Vagina (tissue), 2 donors: ENCODE data around the gene COL26A1. TPM values are rescaled to one million over a fixed set of nuclear protein-coding genes. Genes with fewer than 3 reads are reported as not detected.
"Not testable (repeated sequence)": the region's sequence is repeated elsewhere in the genome, so short reads cannot be mapped to it uniquely, and the experiment has no call there.

Source experiments
- DNase-seq, 2 donors: peaks; one replicate each; pipeline ENCODE4 v3.0.0-alpha.2; 2017; ENCODE audit errors: extremely low spot score in 2 of 2
- H3K27ac ChIP-seq: fragments of 200-600 bp; sonication (generic); one replicate; pipeline ENCODE4 v1.5.1; 2019
- H3K27me3 ChIP-seq: fragments of 200-600 bp; sonication (generic); one replicate; pipeline ENCODE4 v1.5.1; 2019
- H3K36me3 ChIP-seq, 2 donors: fragments of 200-600 bp; sonication (generic); one replicate each; pipeline ENCODE4 v1.5.1; 2017 to 2019
- H3K4me1 ChIP-seq: fragments of 200-600 bp; sonication (generic); one replicate; pipeline ENCODE4 v1.5.1; 2019
- H3K4me3 ChIP-seq, 2 donors: fragments of 200-600 bp; sonication (generic); 1 replicate in 1 of 2; 2 replicates in 1 of 2; pipeline ENCODE4 v1.5.1; 2016 to 2019
- H3K9me3 ChIP-seq: fragments of 200-600 bp; sonication (generic); one replicate; pipeline ENCODE4 v1.5.1; 2019
- POLR2A ChIP-seq, 2 donors: fragments of 450-650 bp; IDR thresholded peaks; one replicate each; pipeline ENCODE4 v1.6.1; 2017; ENCODE audit warnings: antibody characterized with exemption in 2 of 2, mild to moderate bottlenecking in 2 of 2, moderate library complexity in 2 of 2
- POLR2AphosphoS5 ChIP-seq, 2 donors: sonication (generic); formaldehyde crosslinking; IDR thresholded peaks; one replicate each; pipeline ENCODE4 v1.9.0; 2017; ENCODE audit warnings: antibody characterized with exemption in 2 of 2, mild to moderate bottlenecking in 2 of 2, low read depth in 1 of 2; ENCODE audit not compliant: insufficient read depth in 1 of 2
- intact Hi-C: fragments of 100-400 bp; cut with DNase I; formaldehyde crosslinking; loops from one replicate; pipeline ENCODE4 v1.15.1; 2023
- total RNA-seq: library from RNA; depleted of rRNA; stranded (reverse); fragments of >200 nt; gene quantifications from one replicate; pipeline ENCODE4 v1.2.3, GENCODE V29; 2016
- TF ChIP-seq, protein P1 (sequence below), 3 experiments: fragments of 450-650 bp in 2 of 3; fragments of 200-600 bp in 1 of 3; sonication (generic) in 1 of 3; IDR thresholded peaks; one replicate each; pipeline ENCODE4 v1.5.1; 2017 to 2019; ENCODE audit warnings: antibody characterized with exemption in 3 of 3, mild to moderate bottlenecking in 2 of 3, moderate library complexity in 2 of 3

Gene COL26A1
- total RNA-seq, 1 donor from 2014 or later = not detected

- Histone ChIP-seq H3K4me1 (peaks cover 14% of the 10 kb centered on the region), H3K4me3 (no peak overlapping the region), H3K9me3 (no peaks in the 10 kb centered on the region), H3K36me3 (no peaks in the 10 kb centered on the region), H3K27ac (no peak overlapping the region), H3K27me3 (no peaks in the 10 kb centered on the region)
- intact Hi-C loops = no loop called here
- DNase-seq = no peak
- TF ChIP-seq POLR2AphosphoS5 (IDR thresholded peaks at IDR 0.05; ENCODE audit: insufficient read depth in 1 of 2, low read depth in 1 of 2) (no peak), POLR2A (IDR thresholded peaks at IDR 0.05) (no peak)
- TF ChIP-seq, protein P1, sequence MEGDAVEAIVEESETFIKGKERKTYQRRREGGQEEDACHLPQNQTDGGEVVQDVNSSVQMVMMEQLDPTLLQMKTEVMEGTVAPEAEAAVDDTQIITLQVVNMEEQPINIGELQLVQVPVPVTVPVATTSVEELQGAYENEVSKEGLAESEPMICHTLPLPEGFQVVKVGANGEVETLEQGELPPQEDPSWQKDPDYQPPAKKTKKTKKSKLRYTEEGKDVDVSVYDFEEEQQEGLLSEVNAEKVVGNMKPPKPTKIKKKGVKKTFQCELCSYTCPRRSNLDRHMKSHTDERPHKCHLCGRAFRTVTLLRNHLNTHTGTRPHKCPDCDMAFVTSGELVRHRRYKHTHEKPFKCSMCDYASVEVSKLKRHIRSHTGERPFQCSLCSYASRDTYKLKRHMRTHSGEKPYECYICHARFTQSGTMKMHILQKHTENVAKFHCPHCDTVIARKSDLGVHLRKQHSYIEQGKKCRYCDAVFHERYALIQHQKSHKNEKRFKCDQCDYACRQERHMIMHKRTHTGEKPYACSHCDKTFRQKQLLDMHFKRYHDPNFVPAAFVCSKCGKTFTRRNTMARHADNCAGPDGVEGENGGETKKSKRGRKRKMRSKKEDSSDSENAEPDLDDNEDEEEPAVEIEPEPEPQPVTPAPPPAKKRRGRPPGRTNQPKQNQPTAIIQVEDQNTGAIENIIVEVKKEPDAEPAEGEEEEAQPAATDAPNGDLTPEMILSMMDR (IDR thresholded peaks at IDR 0.05) = no peak
Measured at GRCh38 chr7:101602082-101602481, 239.4 kb downstream of the COL26A1 start.

DNA sequence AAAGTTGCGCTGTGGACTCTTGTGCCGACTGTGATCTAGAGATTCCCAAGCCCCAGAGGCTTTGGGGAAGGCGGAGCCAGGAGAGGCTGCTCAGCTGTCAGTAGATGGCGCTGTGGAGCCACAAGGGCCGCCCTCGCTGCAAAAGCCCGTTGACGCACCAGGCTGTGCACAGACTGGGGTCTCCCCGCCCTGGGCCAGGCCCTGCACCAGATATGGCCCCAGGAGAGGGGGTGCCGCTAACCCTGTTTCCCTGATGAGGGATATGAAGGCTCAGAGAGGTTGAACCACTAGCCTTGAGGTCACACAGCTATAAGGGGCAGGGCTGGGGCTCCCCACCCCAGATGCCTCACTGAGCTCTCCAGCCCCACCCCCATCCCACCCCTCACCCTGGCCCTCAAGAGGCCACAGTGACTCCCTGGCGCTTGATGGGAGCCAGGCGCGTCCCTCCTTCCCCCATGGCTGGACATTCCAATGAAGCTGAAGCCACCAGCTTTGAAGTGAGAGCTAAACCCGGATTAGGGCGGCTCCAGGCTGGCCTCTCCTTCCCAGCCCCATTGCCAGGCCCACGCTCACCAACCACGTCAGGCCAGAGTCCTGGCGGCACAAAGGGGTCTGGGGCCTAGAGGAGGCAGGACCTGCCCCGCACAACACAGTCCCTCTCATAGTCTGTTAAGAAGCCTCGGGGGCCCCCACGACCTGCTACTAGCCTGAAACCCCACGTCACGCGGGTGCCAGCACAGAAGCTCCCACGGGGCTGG is 240.0 kb downstream of the COL26A1 start:
- intact Hi-C loops = no loop called here
- Histone ChIP-seq H3K27ac (no peak overlapping the region), H3K4me1 (peaks cover 14% of the 10 kb centered on the region), H3K36me3 (no peaks in the 10 kb centered on the region), H3K4me3 (no peak overlapping the region), H3K9me3 (no peaks in the 10 kb centered on the region), H3K27me3 (no peaks in the 10 kb centered on the region)
- no peak for DNase-seq
- TF ChIP-seq, protein P1 (IDR thresholded peaks at IDR 0.05) = peak; percentile 11 to 90 (median 80)
- no peak for TF ChIP-seq POLR2AphosphoS5 (IDR thresholded peaks at IDR 0.05; ENCODE audit: insufficient read depth in 1 of 2, low read depth in 1 of 2)

DNA sequence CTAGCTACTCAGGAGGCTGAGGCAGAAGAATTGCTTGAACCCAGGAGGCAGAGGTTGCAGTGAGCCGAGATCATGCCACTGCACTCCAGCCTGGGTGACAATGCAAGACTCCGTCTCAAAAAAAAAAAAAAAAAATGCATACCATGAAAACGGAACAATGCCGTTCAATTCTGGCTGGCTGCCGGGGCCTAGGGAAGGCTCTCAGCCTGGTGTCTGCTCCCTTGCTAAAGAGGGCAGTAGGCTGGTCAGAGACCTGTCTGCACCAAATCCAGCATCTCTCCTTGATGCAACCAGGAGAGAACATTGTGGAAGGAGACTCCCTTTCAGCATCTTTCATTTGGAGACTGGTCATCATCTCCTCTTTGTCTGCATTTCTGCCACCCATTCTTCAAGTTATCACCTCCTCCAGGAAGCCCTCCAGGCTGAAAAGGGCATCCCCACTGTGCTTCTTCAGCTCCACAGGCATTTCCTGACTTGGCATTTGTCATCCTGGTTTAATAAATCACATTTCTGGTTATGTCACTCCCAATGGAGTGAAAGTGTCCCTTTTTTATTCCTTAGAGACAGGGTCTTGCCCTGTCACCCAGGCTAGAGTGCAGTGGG is 241.8 kb downstream of the COL26A1 start:
- Histone ChIP-seq H3K9me3 (no peaks in the 10 kb centered on the region), H3K4me3 (no peak overlapping the region), H3K36me3 (no peaks in the 10 kb centered on the region), H3K4me1 (peaks cover 4% of the 10 kb centered on the region), H3K27me3 (no peaks in the 10 kb centered on the region), H3K27ac (no peak overlapping the region)
- no peak for DNase-seq
- TF ChIP-seq POLR2AphosphoS5 (IDR thresholded peaks at IDR 0.05; ENCODE audit: insufficient read depth in 1 of 2, low read depth in 1 of 2) = no peak
- TF ChIP-seq POLR2A (IDR thresholded peaks at IDR 0.05) = no peak
- TF ChIP-seq, protein P1 (IDR thresholded peaks at IDR 0.05) = no peak
- intact Hi-C loops = no loop called here

- DNase-seq, H3K4me1 ChIP-seq, intact Hi-C loops, H3K36me3 ChIP-seq, H3K9me3 ChIP-seq, H3K27me3 ChIP-seq, H3K27ac ChIP-seq, H3K4me3 ChIP-seq: not testable (repeated sequence)
Measured at GRCh38 chr7:101604934-101605332, 242.3 kb downstream of the COL26A1 start.

DNA sequence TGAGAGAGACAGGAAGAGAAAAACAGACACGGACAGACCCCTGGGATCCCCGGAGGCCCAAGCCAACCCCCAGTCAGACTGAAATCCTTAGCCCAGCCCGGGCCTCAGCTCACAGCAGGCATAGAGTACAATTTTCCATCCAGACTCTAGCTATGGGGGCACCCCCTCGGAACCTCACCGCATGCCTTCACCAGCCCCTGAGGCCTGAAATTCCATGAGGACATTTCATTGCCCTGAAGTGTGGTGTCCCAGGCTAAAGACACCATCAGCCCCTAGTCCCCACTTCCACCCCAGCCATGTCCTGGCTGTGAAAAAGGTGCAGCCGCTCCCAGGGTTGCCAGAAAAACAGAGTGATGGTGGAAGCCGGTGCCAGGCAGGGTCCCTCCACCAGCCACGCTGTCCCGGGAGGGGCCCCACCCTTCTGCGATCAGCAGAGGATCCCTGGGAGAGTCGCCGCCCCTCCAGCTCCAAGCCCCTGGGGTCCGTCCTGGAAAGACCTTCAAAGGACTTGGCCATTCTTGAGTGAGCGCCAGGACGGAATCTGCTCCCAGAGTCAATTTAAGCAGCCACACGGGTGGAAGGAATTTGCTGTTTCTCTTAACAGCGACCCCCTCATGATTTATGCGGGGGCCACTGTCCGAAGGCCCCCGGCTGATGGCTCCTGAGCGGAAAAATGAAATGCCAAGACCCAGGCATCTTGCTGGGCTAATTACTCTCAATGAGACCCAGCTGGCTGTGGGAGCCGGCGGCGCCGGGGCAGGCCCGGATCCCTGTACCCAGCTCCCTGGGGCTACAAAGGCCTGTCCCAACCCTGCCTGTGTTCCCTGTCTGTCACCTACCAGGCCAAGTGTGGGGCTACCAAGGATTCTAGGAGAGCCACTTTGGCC is 243.2 kb downstream of the COL26A1 start:
- Histone ChIP-seq H3K27me3 (no peaks in the 10 kb centered on the region), H3K4me3 (no peak overlapping the region), H3K36me3 (no peaks in the 10 kb centered on the region), H3K9me3 (no peaks in the 10 kb centered on the region), H3K27ac (no peak overlapping the region), H3K4me1 (peaks cover 4% of the 10 kb centered on the region)
- intact Hi-C loops = no loop called here
- no peak for DNase-seq
- no peak for TF ChIP-seq POLR2A (IDR thresholded peaks at IDR 0.05)
- TF ChIP-seq, protein P1 (IDR thresholded peaks at IDR 0.05) = no peak
- no peak for TF ChIP-seq POLR2AphosphoS5 (IDR thresholded peaks at IDR 0.05; ENCODE audit: insufficient read depth in 1 of 2, low read depth in 1 of 2)
